H9 (cell line): ENCODE results near the gene CDH13. TPM values are rescaled to one million over a fixed set of nuclear protein-coding genes. Genes with fewer than 3 reads are reported as not detected.

Experiments used
- DNase-seq: peaks from one replicate; pipeline ENCODE4 v3.0.0-alpha.2; 2017
- H2AFZ ChIP-seq: one replicate; pipeline ENCODE4 v1.6.1; 2013; ENCODE audit warnings: mild to moderate bottlenecking, low read length, control low read depth, moderate library complexity
- H2AK5ac ChIP-seq: 2 replicates; pipeline ENCODE4 v1.6.1; 2013; ENCODE audit warnings: low read length, control low read depth, mixed read lengths; ENCODE audit not compliant: insufficient read length
- H2BK120ac ChIP-seq: one replicate; pipeline ENCODE4 v1.6.1; 2013; ENCODE audit warnings: low read depth, mild to moderate bottlenecking, low read length, control low read depth, inconsistent platforms; ENCODE audit not compliant: poor library complexity, severe bottlenecking
- H2BK12ac ChIP-seq: 2 replicates; pipeline ENCODE4 v1.6.1; 2013; ENCODE audit warnings: low read length, control low read depth, mixed read lengths, low read depth; ENCODE audit not compliant: insufficient read length
- H2BK15ac ChIP-seq: 2 replicates; pipeline ENCODE4 v1.6.1; 2013; ENCODE audit warnings: low read depth, low read length, control low read depth
- H2BK20ac ChIP-seq: one replicate; pipeline ENCODE4 v1.6.1; 2013; ENCODE audit warnings: low read depth, mild to moderate bottlenecking, low read length, control low read depth, inconsistent platforms; ENCODE audit not compliant: poor library complexity, severe bottlenecking
- H2BK5ac ChIP-seq: 2 replicates; pipeline ENCODE4 v1.6.1; 2013; ENCODE audit warnings: low read length, control low read depth, mixed read lengths; ENCODE audit not compliant: insufficient read length
- H3K14ac ChIP-seq: 2 replicates; pipeline ENCODE4 v1.6.1; 2013; ENCODE audit warnings: low read length, control low read depth; ENCODE audit not compliant: insufficient read depth
- H3K18ac ChIP-seq: 2 replicates; pipeline ENCODE4 v1.6.1; 2013; ENCODE audit warnings: low read depth, mild to moderate bottlenecking, mixed read lengths, low read length, control low read depth; ENCODE audit not compliant: insufficient read length
- H3K23ac ChIP-seq: 2 replicates; pipeline ENCODE4 v1.6.1; 2013; ENCODE audit warnings: low read length, control low read depth, mixed read lengths, low read depth; ENCODE audit not compliant: insufficient read length
- H3K23me2 ChIP-seq: 2 replicates; pipeline ENCODE4 v1.6.1; 2013; ENCODE audit warnings: low read depth, mild to moderate bottlenecking, mixed read lengths, low read length, control low read depth; ENCODE audit not compliant: insufficient read length, poor library complexity, severe bottlenecking
- H3K27ac ChIP-seq: 2 replicates; pipeline ENCODE4 v1.5.1; 2013; ENCODE audit warnings: low read length, control low read depth, mixed read lengths, low read depth; ENCODE audit not compliant: insufficient read length
- H3K27me3 ChIP-seq: 2 replicates; pipeline ENCODE4 v1.6.1; 2013; ENCODE audit warnings: low read length, control low read depth, inconsistent platforms; ENCODE audit not compliant: insufficient read depth
- H3K4ac ChIP-seq: 2 replicates; pipeline ENCODE4 v1.6.1; 2013; ENCODE audit warnings: low read depth, mild to moderate bottlenecking, control low read depth, inconsistent platforms, low read length, moderate library complexity
- H3K4me1 ChIP-seq: 2 replicates; pipeline ENCODE4 v1.6.1; 2013; ENCODE audit warnings: low read length, control low read depth, inconsistent platforms; ENCODE audit not compliant: insufficient read depth
- H3K4me2 ChIP-seq: 2 replicates; pipeline ENCODE4 v1.6.1; 2013; ENCODE audit warnings: low read length, control low read depth, mixed read lengths; ENCODE audit not compliant: insufficient read length, insufficient read depth
- H3K56ac ChIP-seq: 2 replicates; pipeline ENCODE4 v1.6.1; 2013; ENCODE audit warnings: low read depth, mild to moderate bottlenecking, mixed read lengths, low read length, control low read depth; ENCODE audit not compliant: insufficient read length
- H3K79me1 ChIP-seq: 2 replicates; pipeline ENCODE4 v1.6.1; 2013; ENCODE audit warnings: low read depth, mild to moderate bottlenecking, moderate library complexity, low read length, control low read depth, inconsistent platforms; ENCODE audit not compliant: insufficient read depth, poor library complexity, severe bottlenecking
- H3K79me2 ChIP-seq: 2 replicates; pipeline ENCODE4 v1.6.1; 2013; ENCODE audit warnings: low read length, control low read depth, inconsistent platforms; ENCODE audit not compliant: insufficient read depth
- H3K9ac ChIP-seq: 2 replicates; pipeline ENCODE4 v1.6.1; 2013; ENCODE audit warnings: low read length, control low read depth, mixed read lengths; ENCODE audit not compliant: insufficient read length; ENCODE audit errors: extremely low read depth
- H3K9me3 ChIP-seq: one replicate; pipeline ENCODE4 v1.6.1; 2013; ENCODE audit warnings: low read depth, low read length, inconsistent platforms; ENCODE audit not compliant: control insufficient read depth
- H3T11ph ChIP-seq: one replicate; pipeline ENCODE4 v1.6.1; 2013; ENCODE audit warnings: mild to moderate bottlenecking, low read length, control low read depth, inconsistent platforms
- H4K20me1 ChIP-seq: one replicate; pipeline ENCODE4 v1.6.1; 2013; ENCODE audit not compliant: control insufficient read depth, insufficient read length, insufficient read depth
- H4K5ac ChIP-seq: 2 replicates; pipeline ENCODE4 v1.6.1; 2013; ENCODE audit warnings: low read depth, mild to moderate bottlenecking, mixed read lengths, low read length, control low read depth; ENCODE audit not compliant: insufficient read length
- H4K8ac ChIP-seq: replicated peaks from 2 replicates; pipeline ENCODE4 v1.6.1; 2013; ENCODE audit warnings: low read length, control low read depth, mixed read lengths, low read depth; ENCODE audit not compliant: insufficient read length
- H4K91ac ChIP-seq: 2 replicates; pipeline ENCODE4 v1.6.1; 2013; ENCODE audit warnings: low read depth, mild to moderate bottlenecking, moderate library complexity, mixed read lengths, low read length, control low read depth; ENCODE audit not compliant: insufficient read length
- H3K27ac Mint-ChIP-seq, 3 experiments: 2 replicates in 2 of 3; 3 replicates in 1 of 3; pipeline ENCODE4 v1.8.0; 2020 to 2021; ENCODE audit warnings: mixed read lengths in 3 of 3, mild to moderate bottlenecking in 1 of 3, moderate library complexity in 1 of 3
- H3K27me3 Mint-ChIP-seq: 2 replicates; pipeline ENCODE4 v1.8.0; 2021; ENCODE audit warnings: low read depth, mild to moderate bottlenecking, moderate library complexity, mixed read lengths
- H3K36me3 Mint-ChIP-seq, 3 experiments: 2 replicates in 2 of 3; 3 replicates in 1 of 3; pipeline ENCODE4 v1.8.0; 2020 to 2021; ENCODE audit warnings: low read depth in 3 of 3, mixed read lengths in 3 of 3; ENCODE audit not compliant: insufficient read depth in 1 of 3
- H3K4me1 Mint-ChIP-seq, 2 experiments: 2 replicates each; pipeline ENCODE4 v1.8.0; 2020; ENCODE audit warnings: mixed read lengths in 2 of 2
- H3K4me3 Mint-ChIP-seq, 2 experiments: 2 replicates in 1 of 2; 3 replicates in 1 of 2; pipeline ENCODE4 v1.8.0; 2020 to 2021; ENCODE audit warnings: mild to moderate bottlenecking in 2 of 2, mixed read lengths in 2 of 2, moderate library complexity in 1 of 2
- H3K9me3 Mint-ChIP-seq, 2 experiments: 2 replicates in 1 of 2; 3 replicates in 1 of 2; pipeline ENCODE4 v1.8.0; 2020; ENCODE audit warnings: mild to moderate bottlenecking in 2 of 2, mixed read lengths in 2 of 2, moderate library complexity in 1 of 2
- WGBS: extraction: QIAGEN DNeasy Blood & Tissue Kit; methylation state at CpG from one replicate; pipeline ENCODE4 v1.1.7; 2013; ENCODE audit warnings: missing lambda C conversion rate, low lambda C conversion rate, mixed read lengths; ENCODE audit not compliant: insufficient read length; ENCODE audit errors: extremely low coverage; 5-methylcytosine and 5-hydroxymethylcytosine counted together
- total RNA-seq: library from RNA; stranded (reverse); gene quantifications from 2 replicates; pipeline ENCODE4 v1.2.1, GENCODE V29; 2021
- TF ChIP-seq, protein P1 (sequence below): fragments of 200-600 bp; sonication (generic); conservative IDR thresholded peaks from 3 replicates; pipeline ENCODE4 v1.8.0; 2021; ENCODE audit warnings: antibody characterized with exemption, mild to moderate bottlenecking

CDH13 gene
- total RNA-seq, 1 experiment from 2014 or later: 1.5 TPM

DNA sequence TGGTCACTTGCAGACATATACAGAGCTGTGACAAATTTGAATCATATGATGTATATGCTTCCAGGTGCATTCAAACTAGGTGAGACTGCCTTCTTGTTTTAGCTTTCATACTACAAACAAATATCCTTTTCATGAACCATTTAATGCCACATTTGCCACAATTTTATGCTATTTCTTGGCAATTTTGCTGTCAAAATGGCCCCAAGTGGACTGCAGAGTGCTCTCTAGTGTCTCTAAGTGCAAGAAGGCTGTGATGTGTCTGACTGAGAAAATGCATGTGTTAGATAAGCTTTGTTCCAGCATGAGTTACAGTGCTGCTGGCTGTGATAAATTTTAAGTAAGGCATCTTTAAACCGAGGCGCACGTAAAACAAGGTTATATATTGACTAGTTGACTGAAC lies 38.3 kb downstream of the CDH13 start:
- no peaks in the 10 kb centered on the region for H3K36me3 Mint-ChIP-seq
- H4K5ac ChIP-seq: no peak overlapping the region
- H2AK5ac ChIP-seq: no peak overlapping the region
- H3K27me3 ChIP-seq: no peaks in the 10 kb centered on the region
- no peaks in the 10 kb centered on the region for H3K23me2 ChIP-seq
- no peak overlapping the region for H3K14ac ChIP-seq
- H3K4me2 ChIP-seq: no peak overlapping the region
- TF ChIP-seq, protein P1, sequence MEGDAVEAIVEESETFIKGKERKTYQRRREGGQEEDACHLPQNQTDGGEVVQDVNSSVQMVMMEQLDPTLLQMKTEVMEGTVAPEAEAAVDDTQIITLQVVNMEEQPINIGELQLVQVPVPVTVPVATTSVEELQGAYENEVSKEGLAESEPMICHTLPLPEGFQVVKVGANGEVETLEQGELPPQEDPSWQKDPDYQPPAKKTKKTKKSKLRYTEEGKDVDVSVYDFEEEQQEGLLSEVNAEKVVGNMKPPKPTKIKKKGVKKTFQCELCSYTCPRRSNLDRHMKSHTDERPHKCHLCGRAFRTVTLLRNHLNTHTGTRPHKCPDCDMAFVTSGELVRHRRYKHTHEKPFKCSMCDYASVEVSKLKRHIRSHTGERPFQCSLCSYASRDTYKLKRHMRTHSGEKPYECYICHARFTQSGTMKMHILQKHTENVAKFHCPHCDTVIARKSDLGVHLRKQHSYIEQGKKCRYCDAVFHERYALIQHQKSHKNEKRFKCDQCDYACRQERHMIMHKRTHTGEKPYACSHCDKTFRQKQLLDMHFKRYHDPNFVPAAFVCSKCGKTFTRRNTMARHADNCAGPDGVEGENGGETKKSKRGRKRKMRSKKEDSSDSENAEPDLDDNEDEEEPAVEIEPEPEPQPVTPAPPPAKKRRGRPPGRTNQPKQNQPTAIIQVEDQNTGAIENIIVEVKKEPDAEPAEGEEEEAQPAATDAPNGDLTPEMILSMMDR: no peak
- no peaks in the 10 kb centered on the region for H3K9me3 ChIP-seq
- H3K79me2 ChIP-seq: no peaks in the 10 kb centered on the region
- no peaks in the 10 kb centered on the region for H4K20me1 ChIP-seq
- no peak for DNase-seq
- no peak overlapping the region for H3T11ph ChIP-seq
- no peak overlapping the region for H3K23ac ChIP-seq
- no peak overlapping the region for H3K56ac ChIP-seq
- H4K8ac ChIP-seq: no peak overlapping the region
- no peak overlapping the region for H3K27ac Mint-ChIP-seq
- no peak overlapping the region for H2BK15ac ChIP-seq
- H3K18ac ChIP-seq: no peak overlapping the region
- H3K4me1 Mint-ChIP-seq: peaks cover 4 to 7% of the 10 kb centered on the region in 2 experiments
- no peak overlapping the region for H2BK20ac ChIP-seq
- H2BK120ac ChIP-seq: no peak overlapping the region
- H2BK5ac ChIP-seq: no peak overlapping the region
- no CpG with 5 or more reads among the region's 3 CpGs for WGBS
- no peak overlapping the region for H3K4me3 Mint-ChIP-seq
- no peaks in the 10 kb centered on the region; the same call in none of the 2 replicates for H3K27me3 Mint-ChIP-seq
- no peak overlapping the region for H3K27ac ChIP-seq
- H3K9me3 Mint-ChIP-seq: no peaks in the 10 kb centered on the region
- no peak overlapping the region for H4K91ac ChIP-seq
- no peaks in the 10 kb centered on the region for H3K79me1 ChIP-seq
- H3K4ac ChIP-seq: no peak overlapping the region
- H3K9ac ChIP-seq: no peak overlapping the region
- no peak overlapping the region for H2BK12ac ChIP-seq
- no peak overlapping the region for H2AFZ ChIP-seq
- no peaks in the 10 kb centered on the region for H3K4me1 ChIP-seq
